Endothelial cell of umbilical vein (primary cell): ENCODE results near the gene PCDH9. TPM values are rescaled to one million over a fixed set of nuclear protein-coding genes. Genes with fewer than 3 reads are reported as not detected.

Experiments
- BruUV-seq: library from RNA; stranded (reverse); fragments of 400-500 nt; replicated peaks from 2 replicates; lab custom pipeline; 2021; lab: Mats Ljungman, UMichigan
- CTCF ChIA-PET: fragments of 300-600, 350-600 bp; sonication (Branson Sonifier 250); formaldehyde crosslinking; loops from one replicate; lab custom pipeline; 2021; ENCODE audit warnings: antibody characterized with exemption, inconsistent platforms; lab: Charles Lee
- POLR2A ChIA-PET: fragments of 300-600, 350-600 bp; sonication (Branson Sonifier 250); formaldehyde crosslinking; loops from one replicate; lab custom pipeline; 2021; ENCODE audit warnings: antibody characterized with exemption, inconsistent platforms; lab: Charles Lee
- DNase-seq: peaks from one replicate; pipeline ENCODE4 v3.0.0-alpha.2; 2011; ENCODE audit warnings: low read depth, low spot score
- FAIRE-seq: peaks from 2 replicates; lab custom pipeline; 2011; peaks lifted over from hg19 to GRCh38; lab: Jason Lieb, UNC
- H2AFZ ChIP-seq: 2 replicates; pipeline ENCODE4 v1.6.0; 2012; ENCODE audit warnings: low read depth, low read length, control low read depth, inconsistent platforms
- H3K27ac ChIP-seq: 2 replicates; pipeline ENCODE4 v1.5.1; 2011; ENCODE audit warnings: low read depth, mild to moderate bottlenecking, control low read depth, low read length, moderate library complexity; ENCODE audit not compliant: insufficient read depth
- H3K27me3 ChIP-seq, 2 experiments: 2 replicates each; pipeline versions ENCODE4 v1.6.0 to v1.6.1; 2011; ENCODE audit warnings: low read length in 2 of 2, mixed read lengths in 1 of 2; ENCODE audit not compliant: control insufficient read depth in 2 of 2, insufficient read depth in 2 of 2
- H3K36me3 ChIP-seq, 2 experiments: 2 replicates in 1 of 2; 3 replicates in 1 of 2; pipeline ENCODE4 v1.5.1; 2011; ENCODE audit warnings: low read length in 2 of 2, mild to moderate bottlenecking in 1 of 2, moderate library complexity in 1 of 2; ENCODE audit not compliant: control insufficient read depth in 2 of 2, insufficient read depth in 2 of 2; ENCODE audit errors: extremely low read depth in 1 of 2
- H3K4me1 ChIP-seq: 3 replicates; pipeline ENCODE4 v1.5.1; 2011; ENCODE audit warnings: mild to moderate bottlenecking, low read length; ENCODE audit not compliant: control insufficient read depth, insufficient read depth; ENCODE audit errors: extremely low read depth
- H3K4me2 ChIP-seq: 2 replicates; pipeline ENCODE4 v1.6.1; 2011; ENCODE audit warnings: low read length, control low read depth, mixed read lengths; ENCODE audit not compliant: insufficient read depth
- H3K4me3 ChIP-seq, 3 experiments: fragments of 200-600 bp in 1 of 3; sonication (generic), shearing (Covaris generic) in 1 of 3; replicated peaks in 1 of 3; 2 replicates each; pipeline ENCODE4 v1.5.1; 2011 to 2016; ENCODE audit warnings: control low read depth in 3 of 3, low read length in 3 of 3, mild to moderate bottlenecking in 2 of 3, inconsistent platforms in 1 of 3, low read depth in 1 of 3, moderate library complexity in 1 of 3; ENCODE audit not compliant: insufficient read depth in 1 of 3
- H3K79me2 ChIP-seq: 2 replicates; pipeline ENCODE4 v1.6.0; 2012; ENCODE audit warnings: low read length, inconsistent platforms; ENCODE audit not compliant: control insufficient read depth, insufficient read depth
- H3K9ac ChIP-seq: replicated peaks from 2 replicates; pipeline ENCODE3; 2011; ENCODE audit warnings: low read length, control low read depth; ENCODE audit not compliant: insufficient read depth; ENCODE audit errors: extremely low read depth
- H3K9me1 ChIP-seq: replicated peaks from 3 replicates; pipeline ENCODE4 v1.6.0; 2011; ENCODE audit warnings: mild to moderate bottlenecking, low read length; ENCODE audit not compliant: control insufficient read depth, insufficient read depth; ENCODE audit errors: extremely low read depth
- H3K9me3 ChIP-seq: replicated peaks from 2 replicates; pipeline ENCODE4 v1.5.1; 2012; ENCODE audit warnings: low read length, inconsistent platforms; ENCODE audit not compliant: control insufficient read depth, insufficient read depth
- H4K20me1 ChIP-seq: replicated peaks from 2 replicates; pipeline ENCODE3; 2011; ENCODE audit warnings: mild to moderate bottlenecking, low read length; ENCODE audit not compliant: control insufficient read depth, insufficient read depth; ENCODE audit errors: extremely low read depth
- EZH2 ChIP-seq: IDR thresholded peaks from 2 replicates; pipeline ENCODE4 v1.6.1; 2012; ENCODE audit warnings: borderline replicate concordance, low read depth, mild to moderate bottlenecking, moderate library complexity, low read length, inconsistent platforms; ENCODE audit not compliant: severe bottlenecking
- FOS ChIP-seq: IDR thresholded peaks from 2 replicates; pipeline ENCODE4 v1.6.1; 2011; ENCODE audit warnings: mild to moderate bottlenecking, low read length, moderate library complexity, borderline replicate concordance; ENCODE audit not compliant: insufficient read depth
- GATA2 ChIP-seq: IDR thresholded peaks from 2 replicates; pipeline ENCODE4 v1.7.0; 2011; ENCODE audit warnings: low read depth, mild to moderate bottlenecking, moderate library complexity, mixed read lengths, low read length; ENCODE audit not compliant: insufficient read length, insufficient read depth
- JUN ChIP-seq: IDR thresholded peaks from 2 replicates; pipeline ENCODE4 v1.6.1; 2011; ENCODE audit warnings: borderline replicate concordance, low read depth; ENCODE audit not compliant: insufficient read length, insufficient read depth
- MYC ChIP-seq: IDR thresholded peaks from one replicate; pipeline ENCODE4 v1.6.1; 2011; ENCODE audit warnings: mild to moderate bottlenecking, low read depth, low read length
- POLR2A ChIP-seq: IDR thresholded peaks from 2 replicates; pipeline ENCODE4 v1.6.1; 2012; ENCODE audit warnings: low read depth, mild to moderate bottlenecking, control low read depth, low read length
- POLR2AphosphoS5 ChIP-seq: IDR thresholded peaks from 2 replicates; pipeline ENCODE4 v1.6.1; 2012; ENCODE audit warnings: low read depth, mild to moderate bottlenecking, control low read depth, low read length, moderate library complexity; ENCODE audit not compliant: insufficient read depth
- dilution Hi-C: fragments of 300-500 bp; cut with MboI; formaldehyde crosslinking; loops from one replicate; pipeline ENCODE4 v1.15.0; 2019; ENCODE audit warnings: low sequenced_read_pairs; ENCODE audit not compliant: extremely low pct_ligation_motif_present
- intact Hi-C: fragments of 100-400 bp; cut with micrococcal nuclease; formaldehyde crosslinking; loops from one replicate; pipeline ENCODE4 v1.10.0; 2022
- polyA plus RNA-seq, 4 experiments: library from polyadenylated mRNA; depleted of rRNA in 3 of 4; stranded (reverse) in 3 of 4; unstranded in 1 of 4; fragments of >200 nt; gene quantifications; 2 replicates each; pipeline versions ENCODE4 v1.2.1 to v1.2.3, GENCODE V29; 2011 to 2012; ENCODE audit warnings: missing spikeins in 1 of 4
- total RNA-seq: library from RNA; stranded (reverse); gene quantifications from 2 replicates; pipeline ENCODE4 v1.2.3, GENCODE V29; 2021
- TF ChIP-seq, protein P1 (sequence below), 2 donors: IDR thresholded peaks; 1 replicate in 1 of 2; 2 replicates in 1 of 2; pipeline ENCODE4 v1.5.1; 2011; ENCODE audit warnings: low read length in 2 of 2, mild to moderate bottlenecking in 2 of 2, moderate library complexity in 2 of 2, control low read depth in 1 of 2, inconsistent platforms in 1 of 2, low read depth in 1 of 2; ENCODE audit not compliant: insufficient read depth in 1 of 2; ENCODE audit errors: extremely low read depth in 1 of 2
- TF ChIP-seq, protein P2 (sequence below): IDR thresholded peaks from 2 replicates; pipeline ENCODE4 v1.6.1; 2011; ENCODE audit not compliant: insufficient read depth, insufficient read length

Gene PCDH9
- total and polyA plus RNA-seq, 2 donors (not counting 3 experiments of a cell fraction or from before 2014, with no cell fraction given) = 1.1 to 5.2 TPM

DNA sequence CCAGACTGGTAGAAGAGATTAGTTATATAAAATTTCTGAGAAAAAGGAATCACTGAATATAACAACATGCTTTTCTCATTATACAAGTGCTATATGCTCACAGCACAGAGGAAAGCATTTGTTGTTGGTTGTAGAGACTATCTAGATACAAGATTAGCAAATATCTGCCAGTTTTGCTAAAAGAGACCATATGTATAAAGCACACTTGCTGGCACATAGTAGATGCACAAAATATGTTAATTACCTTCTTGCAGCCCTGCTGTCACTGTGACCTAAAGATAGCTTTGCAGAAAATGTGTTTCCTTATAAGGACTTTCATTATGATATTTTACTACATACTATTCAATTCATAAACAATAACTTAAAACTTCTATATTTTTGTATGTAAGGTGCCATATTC is 755.1 kb downstream of the PCDH9 start:
- TF ChIP-seq POLR2AphosphoS5 (no peak), EZH2 (no peak), GATA2 (no peak), MYC (no peak), POLR2A (no peak), JUN (no peak)
- Histone ChIP-seq H3K4me1 (no peaks in the 10 kb centered on the region), H3K79me2 (no peaks in the 10 kb centered on the region), H3K27ac (no peak overlapping the region), H3K9me1 (no peaks in the 10 kb centered on the region), H3K27me3 (no peaks in the 10 kb centered on the region), H3K9ac (no peak overlapping the region), H2AFZ (no peak overlapping the region), H3K4me3 (no peak overlapping the region), H3K4me2 (no peak overlapping the region), H3K36me3 (no peaks in the 10 kb centered on the region), H4K20me1 (no peaks in the 10 kb centered on the region), H3K9me3 (no peaks in the 10 kb centered on the region)
- intact Hi-C loops = no loop called here
- BruUV-seq = no TSS peak
- DNase-seq (no peak), FAIRE-seq (no peak)
- ChIA-PET POLR2A (no interaction called here), CTCF (interaction anchor here (1.6 kb wide), 1 partner anchor 11 kb away, joined by 5 read pairs; no protein-coding TSS in a partner anchor)
- dilution Hi-C loops = no loop called here

DNA sequence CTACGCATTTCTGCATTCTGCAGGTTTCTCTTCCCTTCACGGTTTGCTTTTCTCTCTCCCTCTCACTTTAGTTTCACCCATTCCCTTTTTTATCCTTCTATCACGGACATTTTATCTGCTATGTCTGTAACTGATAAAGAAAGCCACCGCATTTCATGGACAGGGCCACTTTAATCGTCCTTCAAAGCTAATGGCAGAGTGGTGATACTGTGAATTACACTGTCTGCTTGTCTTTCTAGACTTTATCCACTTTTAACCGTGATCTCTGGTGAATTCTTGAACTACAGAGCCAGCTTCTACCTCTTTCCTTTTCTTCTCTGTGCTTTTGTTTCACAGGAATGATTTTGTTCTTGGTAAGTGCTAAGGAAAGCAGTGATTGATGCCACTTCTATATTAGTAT is 760.4 kb downstream of the PCDH9 start:
- no peak for FAIRE-seq
- no peaks in the 10 kb centered on the region for H3K27me3 ChIP-seq
- CTCF ChIA-PET = interaction anchor here (1.5 to 2.1 kb wide), 2 partner anchors 8 to 24 kb away, joined by 3 to 10 read pairs; no protein-coding TSS in a partner anchor
- H3K79me2 ChIP-seq = no peaks in the 10 kb centered on the region
- no peaks in the 10 kb centered on the region for H3K9me1 ChIP-seq
- no peaks in the 10 kb centered on the region for H4K20me1 ChIP-seq
- no peaks in the 10 kb centered on the region for H3K4me1 ChIP-seq
- H3K36me3 ChIP-seq = no peaks in the 10 kb centered on the region
- POLR2A ChIA-PET = no interaction called here
- intact Hi-C loops (no loop called here), dilution Hi-C loops (no loop called here)
- H3K9ac ChIP-seq = no peak overlapping the region
- H3K4me2 ChIP-seq = no peak overlapping the region
- H3K4me3 ChIP-seq = no peak overlapping the region
- no peaks in the 10 kb centered on the region for H3K9me3 ChIP-seq
- TF ChIP-seq, protein P1, sequence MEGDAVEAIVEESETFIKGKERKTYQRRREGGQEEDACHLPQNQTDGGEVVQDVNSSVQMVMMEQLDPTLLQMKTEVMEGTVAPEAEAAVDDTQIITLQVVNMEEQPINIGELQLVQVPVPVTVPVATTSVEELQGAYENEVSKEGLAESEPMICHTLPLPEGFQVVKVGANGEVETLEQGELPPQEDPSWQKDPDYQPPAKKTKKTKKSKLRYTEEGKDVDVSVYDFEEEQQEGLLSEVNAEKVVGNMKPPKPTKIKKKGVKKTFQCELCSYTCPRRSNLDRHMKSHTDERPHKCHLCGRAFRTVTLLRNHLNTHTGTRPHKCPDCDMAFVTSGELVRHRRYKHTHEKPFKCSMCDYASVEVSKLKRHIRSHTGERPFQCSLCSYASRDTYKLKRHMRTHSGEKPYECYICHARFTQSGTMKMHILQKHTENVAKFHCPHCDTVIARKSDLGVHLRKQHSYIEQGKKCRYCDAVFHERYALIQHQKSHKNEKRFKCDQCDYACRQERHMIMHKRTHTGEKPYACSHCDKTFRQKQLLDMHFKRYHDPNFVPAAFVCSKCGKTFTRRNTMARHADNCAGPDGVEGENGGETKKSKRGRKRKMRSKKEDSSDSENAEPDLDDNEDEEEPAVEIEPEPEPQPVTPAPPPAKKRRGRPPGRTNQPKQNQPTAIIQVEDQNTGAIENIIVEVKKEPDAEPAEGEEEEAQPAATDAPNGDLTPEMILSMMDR (IDR thresholded peaks at IDR 0.05; ENCODE audit: extremely low read depth in 1 of 2, insufficient read depth in 1 of 2, low read depth in 1 of 2, low read length in 2 of 2) = no peak
- TF ChIP-seq JUN (no peak), FOS (no peak), POLR2AphosphoS5 (no peak), MYC (no peak), EZH2 (no peak), POLR2A (no peak)
- TF ChIP-seq, protein P2, sequence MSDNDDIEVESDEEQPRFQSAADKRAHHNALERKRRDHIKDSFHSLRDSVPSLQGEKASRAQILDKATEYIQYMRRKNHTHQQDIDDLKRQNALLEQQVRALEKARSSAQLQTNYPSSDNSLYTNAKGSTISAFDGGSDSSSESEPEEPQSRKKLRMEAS = no peak
- no peak overlapping the region for H2AFZ ChIP-seq
- no peak overlapping the region for H3K27ac ChIP-seq
- no TSS peak for BruUV-seq
- DNase-seq = no peak
